Neural progenitor cell (in vitro differentiated cells): Measurements from ENCODE around the gene SCAI.

ENCODE experiments used
- CTCF ChIP-seq: fragments of 200-600 bp; sonication (generic); IDR thresholded peaks from 2 replicates; pipeline ENCODE4 v1.5.1; 2017; ENCODE audit warnings: antibody characterized with exemption, mild to moderate bottlenecking
- EZH2phosphoT487 ChIP-seq: fragments of 200-600 bp; sonication (generic); IDR thresholded peaks from 2 replicates; pipeline ENCODE4 v1.6.1; 2017; ENCODE audit warnings: antibody characterized with exemption

DNA sequence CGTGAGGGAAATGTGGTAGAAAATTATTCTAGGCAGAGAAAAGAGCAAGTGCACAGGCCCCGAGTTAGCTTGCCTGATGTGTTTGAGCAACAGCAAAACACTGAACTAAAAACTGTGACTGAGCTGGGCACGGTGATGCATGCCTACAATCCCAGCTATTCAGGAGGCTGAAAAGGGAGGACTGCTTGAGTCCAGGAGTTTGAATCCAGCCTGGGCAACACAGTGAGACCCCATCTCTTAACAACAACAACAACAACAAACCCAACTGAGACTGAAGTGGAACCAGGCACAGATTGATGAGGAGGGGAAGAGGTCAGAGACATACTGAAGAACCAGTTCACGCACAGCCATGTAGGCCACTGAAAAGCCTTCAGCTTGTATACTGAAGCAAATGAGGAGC lies 42.5 kb downstream of the SCAI start:
- TF ChIP-seq EZH2phosphoT487 (no peak), CTCF (no peak)
